Tibial artery (tissue), 4 donors: ENCODE data around the gene FNDC5.

Source experiments
- DNase-seq, 2 donors: peaks; one replicate each; pipeline ENCODE4 v3.0.0-alpha.2; 2019
- H3K27ac ChIP-seq, 2 donors: fragments of 200-600 bp; sonication (generic) in 1 of 2; 1 replicate in 1 of 2; 2 replicates in 1 of 2; pipeline ENCODE4 v1.5.1; 2018 to 2019; ENCODE audit warnings: mild to moderate bottlenecking in 1 of 2
- H3K27me3 ChIP-seq, 2 donors: fragments of 200-600 bp; sonication (generic) in 1 of 2; one replicate each; pipeline versions ENCODE4 v1.5.1 to v1.6.0; 2016 to 2019
- H3K36me3 ChIP-seq, 3 donors: fragments of 200-600 bp; sonication (generic) in 2 of 3; one replicate each; pipeline ENCODE4 v1.5.1; 2016 to 2019; ENCODE audit warnings: mild to moderate bottlenecking in 2 of 3
- H3K4me1 ChIP-seq, 4 donors: fragments of 200-600 bp; sonication (generic) in 2 of 4; 1 replicate in 3 of 4; 2 replicates in 1 of 4; pipeline ENCODE4 v1.5.1; 2016 to 2019
- H3K4me3 ChIP-seq, 2 donors: fragments of 200-600 bp; sonication (generic) in 1 of 2; 1 replicate in 1 of 2; 2 replicates in 1 of 2; pipeline ENCODE4 v1.5.1; 2018 to 2019; ENCODE audit warnings: mild to moderate bottlenecking in 2 of 2
- H3K9me3 ChIP-seq, 3 donors: fragments of 200-600 bp; sonication (generic) in 1 of 3; one replicate each; pipeline ENCODE4 v1.5.1; 2016 to 2019
- CTCF ChIP-seq, 2 experiments: fragments of 200-600 bp in 1 of 2; fragments of 450-650 bp in 1 of 2; IDR thresholded peaks; one replicate each; pipeline ENCODE4 v1.5.1; 2017 to 2019; ENCODE audit warnings: antibody characterized with exemption in 2 of 2, mild to moderate bottlenecking in 1 of 2, moderate library complexity in 1 of 2
- intact Hi-C: fragments of 100-400 bp; cut with DNase I; formaldehyde crosslinking; loops from one replicate; pipeline ENCODE4 v1.15.0; 2023; ENCODE audit warnings: low total_unique reads

The FNDC5 gene

DNA sequence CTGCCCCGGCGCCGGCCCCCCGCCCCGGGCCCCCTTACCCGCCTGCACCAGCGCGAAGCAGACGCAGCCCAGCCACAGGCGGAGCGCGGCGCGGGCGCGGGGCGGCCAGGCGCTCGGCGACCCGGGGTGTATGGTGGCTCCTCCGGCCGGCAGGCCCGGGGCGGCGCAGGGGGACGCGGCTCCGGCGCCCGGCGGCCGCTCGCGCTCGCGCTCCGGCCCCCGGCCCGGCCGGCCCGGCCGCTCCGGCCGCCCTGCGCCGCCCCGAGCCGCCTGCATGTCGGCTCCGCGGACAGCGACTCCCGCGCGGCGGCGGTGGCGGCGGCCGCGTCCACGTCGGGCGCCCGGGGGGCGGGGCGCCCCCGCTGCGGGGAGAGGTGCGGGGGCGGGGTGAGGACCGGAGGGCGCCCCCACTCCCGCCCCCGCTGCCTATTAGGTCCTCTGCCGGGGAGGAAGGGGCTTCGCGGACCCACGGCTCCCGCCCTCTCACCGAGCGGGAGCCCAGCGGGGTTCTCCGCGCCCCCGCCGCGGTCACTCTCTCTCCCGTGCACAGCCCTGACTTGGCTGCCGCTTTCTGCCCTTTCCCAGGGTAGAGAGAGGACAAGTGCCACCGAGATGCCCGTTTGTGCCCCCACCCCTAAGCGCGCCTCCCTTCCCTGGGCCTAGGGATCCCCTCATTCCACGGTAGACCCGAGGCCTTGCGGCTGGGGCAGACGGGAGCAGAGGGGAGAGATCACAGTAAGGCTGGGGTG is at the start of gene FNDC5:
Gene FNDC5, minus strand, starts transcription at position 298 of the 749 bp plus-strand sequence.
- H3K27me3 ChIP-seq: peaks cover 0 to 6% of the 10 kb centered on the region in 2 donors
- peaks cover 0 to 36% (median 28%) of the 10 kb centered on the region in 4 donors for H3K4me1 ChIP-seq
- no peaks in the 10 kb centered on the region for H3K36me3 ChIP-seq
- H3K4me3 ChIP-seq: peak within 1 kb of the TSS; percentile 49 to 59
- peak within 1 kb of the TSS; percentile 31 to 42 for H3K27ac ChIP-seq
- H3K9me3 ChIP-seq: no peaks in the 10 kb centered on the region
- intact Hi-C loops: loop anchor here (5.0 kb wide), 2 partner anchors 43 to 158 kb away; no protein-coding TSS in a partner anchor
- no peak for TF ChIP-seq CTCF (IDR thresholded peaks at IDR 0.05)
- DNase-seq: peak in 1 of 2 donors; percentile 63

GRCh38 chr1:32919811-32920733 is 49.4 kb upstream of the FNDC5 start:
- Histone ChIP-seq H3K36me3 (no peaks in the 10 kb centered on the region), H3K4me3 (no peak overlapping the region), H3K27ac (no peak overlapping the region), H3K4me1 (peaks cover 0 to 15% (median 4%) of the 10 kb centered on the region in 4 donors), H3K27me3 (peaks cover 0 to 18% of the 10 kb centered on the region in 2 donors), H3K9me3 (no peaks in the 10 kb centered on the region)
- intact Hi-C loops: no loop called here
- no peak for DNase-seq
- TF ChIP-seq CTCF (IDR thresholded peaks at IDR 0.05): no peak

DNA sequence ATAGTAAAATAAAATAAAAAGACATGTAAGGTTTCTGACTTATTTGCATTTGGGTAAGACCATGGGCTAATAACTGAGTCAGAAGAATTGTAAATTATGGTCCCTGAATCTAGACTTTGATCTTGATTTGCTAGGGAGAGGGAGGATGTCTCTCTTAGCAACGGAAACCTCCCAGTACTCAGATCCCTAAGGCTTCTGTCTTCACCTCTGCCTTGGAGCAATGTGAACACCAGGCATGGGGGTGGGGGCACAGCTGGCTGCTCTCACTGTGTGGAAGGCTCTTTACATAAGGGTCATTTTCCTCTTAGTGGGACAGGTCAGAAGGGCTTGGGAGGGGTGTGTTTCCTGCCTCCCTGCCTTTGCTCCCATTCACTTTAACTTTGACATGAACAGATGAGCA is 47.5 kb upstream of the FNDC5 start:
- no peak overlapping the region for H3K27ac ChIP-seq
- peaks cover 0 to 9% (median 2%) of the 10 kb centered on the region in 4 donors for H3K4me1 ChIP-seq
- DNase-seq: no peak
- H3K4me3 ChIP-seq: no peak overlapping the region
- no peak for TF ChIP-seq CTCF (IDR thresholded peaks at IDR 0.05)
- intact Hi-C loops: no loop called here
- H3K36me3 ChIP-seq: no peaks in the 10 kb centered on the region
- H3K9me3 ChIP-seq: no peaks in the 10 kb centered on the region
- peaks cover 0 to 3% of the 10 kb centered on the region in 2 donors for H3K27me3 ChIP-seq

DNA sequence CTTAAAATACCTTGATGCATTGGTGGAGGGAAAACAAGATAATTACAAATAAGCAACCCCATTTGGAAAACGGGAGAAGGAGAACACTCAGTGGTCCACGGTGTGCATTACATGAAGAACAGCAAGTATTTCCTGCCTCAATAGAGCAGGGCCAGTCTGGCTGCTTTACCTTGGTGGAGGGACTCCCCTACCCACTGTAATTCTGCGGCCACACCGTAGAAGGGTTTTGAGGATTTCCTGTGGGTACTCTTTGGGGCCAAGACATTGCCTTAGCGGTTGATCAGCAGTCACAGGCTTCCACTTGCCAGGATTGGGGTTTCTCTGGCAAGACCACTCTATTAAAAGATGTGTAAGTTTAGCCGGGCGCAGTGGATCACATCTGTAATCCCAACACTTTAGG is 46.8 kb upstream of the FNDC5 start:
- no peak for DNase-seq
- Histone ChIP-seq H3K36me3 (no peaks in the 10 kb centered on the region), H3K4me3 (no peak overlapping the region), H3K27me3 (no peaks in the 10 kb centered on the region), H3K9me3 (no peaks in the 10 kb centered on the region), H3K27ac (no peak overlapping the region), H3K4me1 (peaks cover 0 to 9% (median 2%) of the 10 kb centered on the region in 4 donors)
- intact Hi-C loops: no loop called here
- no peak for TF ChIP-seq CTCF (IDR thresholded peaks at IDR 0.05)

GRCh38 chr1:32915766-32916706 is 45.3 kb upstream of the FNDC5 start:
- intact Hi-C loops: no loop called here
- H3K36me3 ChIP-seq: no peaks in the 10 kb centered on the region
- H3K4me3 ChIP-seq: no peak overlapping the region
- H3K9me3 ChIP-seq: no peaks in the 10 kb centered on the region
- peaks cover 0 to 7% (median 2%) of the 10 kb centered on the region in 4 donors for H3K4me1 ChIP-seq
- no peaks in the 10 kb centered on the region for H3K27me3 ChIP-seq
- no peak overlapping the region for H3K27ac ChIP-seq
- DNase-seq: no peak
- no peak for TF ChIP-seq CTCF (IDR thresholded peaks at IDR 0.05)
